Subcutaneous adipose tissue (tissue), 4 donors: ENCODE data around the gene SLC25A28. TPM values are rescaled to one million over a fixed set of nuclear protein-coding genes. Genes with fewer than 3 reads are reported as not detected.

Experiments
- CTCF ChIP-seq: fragments of 450-650 bp; IDR thresholded peaks from one replicate; pipeline ENCODE4 v1.5.1; 2016; ENCODE audit warnings: low read depth, mild to moderate bottlenecking, control low read depth, antibody characterized with exemption, moderate library complexity
- total RNA-seq, 4 donors: library from RNA; depleted of rRNA; stranded (reverse); fragments of >200 nt; gene quantifications; one replicate each; pipeline ENCODE4 v1.1.0, GENCODE V29; 2016

Gene SLC25A28, protein sequence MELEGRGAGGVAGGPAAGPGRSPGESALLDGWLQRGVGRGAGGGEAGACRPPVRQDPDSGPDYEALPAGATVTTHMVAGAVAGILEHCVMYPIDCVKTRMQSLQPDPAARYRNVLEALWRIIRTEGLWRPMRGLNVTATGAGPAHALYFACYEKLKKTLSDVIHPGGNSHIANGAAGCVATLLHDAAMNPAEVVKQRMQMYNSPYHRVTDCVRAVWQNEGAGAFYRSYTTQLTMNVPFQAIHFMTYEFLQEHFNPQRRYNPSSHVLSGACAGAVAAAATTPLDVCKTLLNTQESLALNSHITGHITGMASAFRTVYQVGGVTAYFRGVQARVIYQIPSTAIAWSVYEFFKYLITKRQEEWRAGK
- total RNA-seq, result 10 to 100 TPM; 29.5 to 42.8 (median 32.2) TPM

DNA sequence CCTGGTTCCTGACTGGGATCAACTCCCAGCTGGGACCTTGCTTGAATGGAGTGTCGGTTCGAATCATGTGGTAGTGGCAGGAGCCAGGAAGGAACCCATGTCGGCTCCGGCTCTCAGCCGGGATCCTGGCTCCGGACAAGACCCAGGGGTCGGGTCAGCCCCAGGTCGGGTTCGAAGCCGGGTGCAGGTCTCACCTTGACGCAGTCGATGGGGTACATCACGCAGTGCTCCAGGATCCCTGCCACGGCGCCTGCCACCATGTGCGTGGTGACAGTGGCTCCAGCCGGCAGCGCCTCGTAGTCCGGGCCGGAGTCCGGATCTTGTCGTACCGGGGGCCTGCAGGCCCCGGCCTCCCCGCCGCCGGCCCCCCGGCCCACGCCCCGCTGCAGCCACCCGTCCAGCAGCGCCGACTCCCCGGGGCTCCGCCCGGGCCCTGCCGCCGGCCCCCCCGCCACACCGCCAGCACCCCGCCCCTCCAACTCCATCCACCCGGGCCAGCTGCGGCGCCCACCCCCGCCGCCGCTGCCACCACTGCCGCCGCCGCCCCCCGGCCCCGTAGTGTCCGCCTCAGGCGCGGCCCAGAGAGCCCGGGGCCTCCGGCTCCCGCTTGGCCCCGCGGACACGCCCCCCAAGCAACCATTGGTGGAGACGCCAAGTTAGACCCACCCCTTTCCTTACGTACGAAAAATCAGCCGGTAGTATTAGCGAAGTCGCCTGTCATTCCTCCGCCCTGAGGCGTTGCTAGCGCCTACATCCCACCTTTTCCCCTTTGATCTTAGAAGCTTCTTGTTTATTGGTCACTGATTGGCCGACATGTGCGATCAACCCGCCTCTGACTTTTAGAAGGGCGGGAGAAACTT is at the start of gene SLC25A28:
Gene SLC25A28, minus strand, starts transcription at position 589 of the 860 bp plus-strand sequence. Its CDS starts 104 bp downstream, at position 485.
- no peak for TF ChIP-seq CTCF

DNA sequence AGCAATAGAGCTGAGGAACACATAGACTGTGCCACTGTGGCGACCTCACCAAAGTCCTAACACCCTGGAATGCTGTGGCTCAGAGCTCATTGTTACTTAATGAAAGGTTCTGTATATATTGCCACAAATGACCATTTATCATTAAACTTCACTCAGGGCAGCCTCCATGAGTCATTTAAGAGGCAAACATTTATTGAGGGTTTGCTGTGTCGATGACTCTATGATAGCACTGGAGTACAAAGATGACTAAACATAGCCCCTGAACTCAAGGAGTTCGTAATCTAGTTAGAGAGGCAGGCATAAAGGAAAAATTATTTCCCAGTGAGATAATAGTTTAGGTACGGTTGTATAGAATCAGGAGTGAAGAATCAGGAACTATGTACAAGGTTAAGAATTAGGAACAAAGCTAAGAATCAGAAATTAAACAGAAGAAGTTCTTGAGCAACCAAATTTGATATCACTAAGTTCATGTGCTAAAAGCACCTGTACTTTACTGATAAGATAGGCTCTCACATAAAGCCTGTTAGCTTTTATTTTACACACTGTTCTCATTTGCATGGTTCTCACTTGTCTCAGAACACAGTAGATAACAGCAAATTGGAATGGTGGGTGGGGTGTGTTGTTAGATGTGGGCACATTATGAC is 47.0 kb upstream of the SLC25A28 start:
- no peak for TF ChIP-seq CTCF

DNA sequence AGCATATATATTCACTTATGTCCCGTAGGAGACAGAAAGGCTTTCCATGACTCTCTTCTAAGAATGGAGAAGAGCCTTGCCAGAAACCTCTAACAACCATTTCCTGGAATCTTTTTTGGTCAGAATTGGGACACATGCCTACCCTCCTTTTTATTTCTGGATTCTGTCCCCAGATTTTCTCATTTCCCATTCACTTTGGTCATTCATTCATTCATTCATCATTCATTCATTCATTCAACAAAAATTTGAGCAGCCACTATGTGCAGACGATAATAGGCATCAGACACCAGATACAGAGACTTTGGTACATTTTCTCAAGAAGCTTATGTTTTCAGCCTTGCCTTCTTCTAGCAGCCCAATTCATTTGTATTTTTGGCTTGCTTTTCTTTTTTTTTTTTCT is 45.1 kb upstream of the SLC25A28 start:
- TF ChIP-seq CTCF, result no peak

GRCh38 chr10:99661377-99661763 is 41.1 kb upstream of the SLC25A28 start:
- TF ChIP-seq CTCF, result no peak

DNA sequence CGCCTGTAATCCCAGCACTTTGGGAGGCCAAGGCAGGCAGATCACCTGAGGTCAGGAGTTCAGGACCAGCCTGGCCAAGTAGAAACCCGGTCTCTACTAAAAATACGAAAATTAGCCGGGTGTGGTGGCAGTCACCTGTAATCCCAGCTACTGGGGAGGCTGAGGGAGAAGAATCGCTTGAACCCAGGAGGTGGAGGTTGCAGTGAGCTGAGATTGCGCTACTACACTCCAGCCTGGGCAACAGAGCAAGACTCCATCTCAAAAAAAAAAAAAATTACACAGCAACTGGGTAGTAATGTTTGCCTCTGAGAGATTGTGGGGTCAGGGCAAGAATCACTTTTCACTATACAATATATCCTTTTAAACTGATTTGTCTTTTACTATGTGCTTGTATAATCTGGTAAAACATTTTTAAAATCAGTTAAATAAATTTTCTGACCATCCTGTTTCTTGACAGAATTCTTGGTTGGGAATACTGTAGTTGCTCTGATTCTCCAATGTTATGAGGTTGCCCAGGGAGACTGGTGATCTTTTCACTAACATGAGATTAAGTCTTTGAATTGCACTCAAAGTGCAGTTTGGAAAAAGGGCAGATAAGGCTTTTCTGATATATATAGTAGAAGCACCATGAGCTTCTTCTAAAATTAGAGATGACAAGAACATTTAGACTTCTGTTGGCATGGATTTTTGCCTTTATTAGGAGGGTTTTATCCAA is 40.6 kb upstream of the SLC25A28 start:
- TF ChIP-seq CTCF, result no peak

- TF ChIP-seq CTCF, result no peak
Observed at GRCh38 chr10:99659868-99660366, 39.7 kb upstream of the SLC25A28 start.
